Mucosa of descending colon (tissue), 3 donors: ENCODE data around the gene SLC23A2. TPM values are rescaled to one million over a fixed set of nuclear protein-coding genes. Genes with fewer than 3 reads are reported as not detected.
"Not testable (repeated sequence)": the region's sequence is repeated elsewhere in the genome, so short reads cannot be mapped to it uniquely, and the experiment has no call there.

ENCODE experiments used
- ATAC-seq: fragments of 200-7000 bp; cut with Tn5 transposase; one replicate; pipeline ENCODE4 v1.9.1; 2020; ENCODE audit warnings: mild to moderate bottlenecking, moderate library complexity
- DNase-seq, 3 donors: peaks; one replicate each; pipeline ENCODE4 v3.0.0-alpha.2; 2020
- H3K36me3 ChIP-seq: fragments of 200-600 bp; one replicate; pipeline ENCODE4 v1.8.0; 2021; ENCODE audit warnings: low read depth, mild to moderate bottlenecking
- H3K4me1 ChIP-seq: fragments of 200-600 bp; one replicate; pipeline ENCODE4 v1.8.0; 2021; ENCODE audit warnings: low read depth, mild to moderate bottlenecking
- H3K4me3 ChIP-seq: fragments of 200-600 bp; one replicate; pipeline ENCODE4 v1.8.0; 2021; ENCODE audit warnings: mild to moderate bottlenecking
- H3K9me3 ChIP-seq: fragments of 200-600 bp; one replicate; pipeline ENCODE4 v1.8.0; 2021; ENCODE audit warnings: mild to moderate bottlenecking
- CTCF ChIP-seq: fragments of 200-600 bp; IDR thresholded peaks from one replicate; pipeline ENCODE4 v1.8.0; 2022; ENCODE audit warnings: antibody characterized with exemption, mild to moderate bottlenecking
- intact Hi-C, 2 donors: fragments of 100-400 bp; cut with DNase I in 1 of 2; cut with micrococcal nuclease in 1 of 2; formaldehyde crosslinking; loops; one replicate each; pipeline versions ENCODE4 v1.11.0 to v1.11.1; 2022; cut with DNase I, micrococcal nuclease
- total RNA-seq, 3 donors: library from RNA; stranded (reverse); fragmentation: NEBNext Ultra II Directional in 2 of 3; extraction: Animal tissue kit (Norgen Biotek cat#: 25700) in 2 of 3; gene quantifications; one replicate each; pipeline versions ENCODE4 v1.2.1 to v1.2.4, GENCODE V29; 2021 to 2023
- donor health status: DM: no; HTN: no; CAD: no; lungs with moderate emphysema.
- donor health status: DM: no; HTN: no; CAD: no.
- donor health status: DM: no; HTN: yes; CAD: no.

Gene SLC23A2
- total RNA-seq, 3 donors from 2014 or later, result 9.1 to 15.4 (median 9.4) TPM

GRCh38 chr20:4978050-4978918 is 23.0 kb downstream of the SLC23A2 start:
- DNase-seq (no peak), ATAC-seq (no peak)
- no peak for TF ChIP-seq CTCF

GRCh38 chr20:4976014-4976413 is 25.3 kb downstream of the SLC23A2 start:
- ATAC-seq, H3K9me3 ChIP-seq, intact Hi-C loops, H3K4me1 ChIP-seq, H3K4me3 ChIP-seq, DNase-seq, H3K36me3 ChIP-seq: not testable (repeated sequence)

More at GRCh38 chr20:4978050-4978918, 23.0 kb downstream of the SLC23A2 start:
- intact Hi-C loops, result no loop called here
- no peak overlapping the region for H3K4me3 ChIP-seq
- H3K36me3 ChIP-seq, result no peaks in the 10 kb centered on the region
- no peaks in the 10 kb centered on the region for H3K9me3 ChIP-seq
- no peaks in the 10 kb centered on the region for H3K4me1 ChIP-seq

GRCh38 chr20:4973330-4974097 is 27.8 kb downstream of the SLC23A2 start:
- H3K9me3 ChIP-seq, result no peaks in the 10 kb centered on the region
- TF ChIP-seq CTCF, result no peak
- intact Hi-C loops, result no loop called here
- H3K36me3 ChIP-seq, result no peaks in the 10 kb centered on the region
- H3K4me3 ChIP-seq, result no peak overlapping the region
- no peaks in the 10 kb centered on the region for H3K4me1 ChIP-seq
- ATAC-seq, result peak; percentile 67
- peak; percentile 41 to 65 (median 43) for DNase-seq

GRCh38 chr20:4972506-4973251 is 28.6 kb downstream of the SLC23A2 start:
- DNase-seq (no peak), ATAC-seq (no peak)
- no peak overlapping the region for H3K4me3 ChIP-seq
- intact Hi-C loops, result no loop called here
- H3K9me3 ChIP-seq, result no peaks in the 10 kb centered on the region
- H3K4me1 ChIP-seq, result no peaks in the 10 kb centered on the region
- TF ChIP-seq CTCF, result no peak
- no peaks in the 10 kb centered on the region for H3K36me3 ChIP-seq

GRCh38 chr20:4971064-4971463 is 30.2 kb downstream of the SLC23A2 start:
- intact Hi-C loops, result no loop called here
- no peak for TF ChIP-seq CTCF
- ATAC-seq, result no peak

More at GRCh38 chr20:4971064-4971463, 30.2 kb downstream of the SLC23A2 start:
- DNase-seq, result no peak
- H3K9me3 ChIP-seq, result no peaks in the 10 kb centered on the region
- no peak overlapping the region for H3K4me3 ChIP-seq
- H3K36me3 ChIP-seq, result no peaks in the 10 kb centered on the region
- H3K4me1 ChIP-seq, result no peaks in the 10 kb centered on the region
